GM08714 (cell line): ENCODE results near the gene PACRG.

ENCODE experiments used
- H3K4me3 ChIP-seq: fragments of 200-500 bp; sonication (Bioruptor generic); 2 replicates; pipeline ENCODE4 v1.5.1; 2014; ENCODE audit warnings: mild to moderate bottlenecking, low read length, inconsistent platforms
- ZNF274 ChIP-seq: IDR thresholded peaks from 2 replicates; pipeline ENCODE4 v1.6.1; 2012; ENCODE audit warnings: mild to moderate bottlenecking, low read depth, low read length

The PACRG gene

DNA sequence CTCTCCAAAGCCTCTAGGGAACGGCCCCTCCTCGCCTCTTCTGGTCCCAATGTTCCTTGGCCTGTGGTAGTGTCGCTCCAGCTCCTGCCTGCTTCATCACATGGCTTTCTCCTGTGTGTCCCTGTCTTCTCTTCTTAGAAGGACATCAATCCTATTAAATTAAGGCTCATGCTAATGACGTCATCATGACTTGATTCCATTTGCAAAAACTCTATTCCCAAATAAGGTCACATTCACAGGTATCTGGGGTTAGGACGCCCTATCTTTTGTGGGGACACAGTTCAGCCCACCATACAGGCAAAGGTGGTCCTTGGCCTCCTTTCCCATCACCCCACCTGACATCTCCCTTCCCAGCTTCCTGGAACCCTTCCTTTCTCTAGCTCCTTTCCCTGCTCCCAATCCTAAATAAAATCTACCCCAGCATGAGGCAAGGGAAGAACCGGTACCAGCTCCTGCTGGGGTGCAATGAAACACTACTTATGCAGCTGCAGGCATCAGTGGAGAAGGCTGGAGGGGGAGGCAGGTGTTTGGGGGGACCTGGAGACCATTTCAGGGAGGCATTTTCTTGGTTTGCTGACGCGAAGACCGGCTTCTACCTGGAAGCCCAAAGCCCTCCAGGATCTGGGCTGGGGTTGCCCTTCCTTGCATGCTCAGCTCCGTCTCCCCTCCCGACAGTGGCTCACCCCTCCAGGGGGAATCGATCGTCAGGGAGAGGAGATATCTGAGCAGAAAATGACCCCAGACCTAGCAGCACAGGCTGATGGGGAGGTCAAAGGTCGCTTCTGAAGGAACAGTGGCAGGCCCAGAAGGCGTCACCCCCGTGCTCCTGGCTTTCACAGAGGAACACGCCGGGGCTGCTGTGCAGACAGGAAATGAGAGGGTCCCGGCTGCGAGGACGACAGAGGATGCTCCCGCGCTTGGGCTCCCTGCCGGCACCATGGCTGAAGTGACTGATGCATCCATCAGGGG is 615.1 kb downstream of the PACRG start:
- no peak overlapping the region for H3K4me3 ChIP-seq
- TF ChIP-seq ZNF274: no peak

DNA sequence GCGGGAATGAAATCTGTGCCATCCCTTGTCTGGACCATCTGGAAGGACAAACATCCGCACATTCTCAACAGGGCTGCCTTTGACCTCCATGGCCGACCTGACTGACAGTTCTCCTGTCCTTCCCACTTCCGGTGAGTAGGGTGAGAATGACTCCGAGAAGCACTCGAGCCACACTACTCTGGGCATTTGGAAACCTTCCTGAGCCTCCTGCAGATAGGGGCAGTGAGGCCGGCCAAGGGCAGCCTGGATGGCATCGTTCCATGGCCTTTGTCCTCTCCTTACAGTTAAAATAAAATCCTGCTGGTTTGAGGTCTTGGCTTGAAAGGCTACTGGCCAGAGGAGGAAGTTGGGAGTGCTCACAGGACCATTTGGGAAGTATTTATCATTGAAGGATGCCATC is 615.8 kb downstream of the PACRG start:
- TF ChIP-seq ZNF274: no peak
- H3K4me3 ChIP-seq: no peak overlapping the region

DNA sequence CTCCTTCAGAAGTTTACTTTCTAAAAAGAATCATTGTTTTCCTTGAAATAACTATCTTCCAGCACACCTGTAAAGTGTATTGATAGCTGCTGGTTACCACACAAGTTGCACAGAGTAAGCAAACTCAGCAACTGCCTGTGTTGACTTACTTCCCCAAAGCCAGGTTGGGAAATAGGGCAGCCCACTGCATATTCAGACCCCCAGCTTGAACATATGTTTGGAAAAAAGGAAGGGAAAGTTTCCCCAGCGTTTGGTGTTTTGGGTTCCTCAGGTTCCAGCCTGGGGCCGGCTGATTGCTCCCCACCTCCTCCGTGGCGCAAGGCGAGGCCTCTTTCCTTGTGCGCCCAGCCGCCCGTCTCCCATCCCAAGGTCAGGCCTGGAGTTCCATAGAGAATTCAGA is 616.6 kb downstream of the PACRG start:
- no peak overlapping the region for H3K4me3 ChIP-seq
- no peak for TF ChIP-seq ZNF274

DNA sequence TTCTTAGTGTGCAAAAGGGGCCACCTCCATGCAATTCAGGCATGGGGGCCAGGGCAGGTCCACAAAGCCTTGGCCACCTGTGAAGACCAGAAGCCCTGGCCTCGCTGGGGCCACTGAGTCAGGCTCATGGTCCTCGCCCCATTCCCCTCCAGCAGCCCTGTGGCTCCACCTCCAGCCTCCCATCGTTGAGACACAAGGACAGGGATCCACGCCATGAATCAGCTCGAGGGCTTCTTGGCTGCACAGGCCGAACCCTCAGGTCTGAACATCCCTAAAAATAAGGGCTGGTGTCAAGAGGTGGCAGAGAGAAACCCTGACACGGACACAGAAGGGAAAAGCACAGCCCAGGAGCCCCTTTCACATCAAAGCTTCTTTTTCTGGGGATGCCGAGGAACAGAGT is 618.2 kb downstream of the PACRG start:
- no peak overlapping the region for H3K4me3 ChIP-seq
- no peak for TF ChIP-seq ZNF274

DNA sequence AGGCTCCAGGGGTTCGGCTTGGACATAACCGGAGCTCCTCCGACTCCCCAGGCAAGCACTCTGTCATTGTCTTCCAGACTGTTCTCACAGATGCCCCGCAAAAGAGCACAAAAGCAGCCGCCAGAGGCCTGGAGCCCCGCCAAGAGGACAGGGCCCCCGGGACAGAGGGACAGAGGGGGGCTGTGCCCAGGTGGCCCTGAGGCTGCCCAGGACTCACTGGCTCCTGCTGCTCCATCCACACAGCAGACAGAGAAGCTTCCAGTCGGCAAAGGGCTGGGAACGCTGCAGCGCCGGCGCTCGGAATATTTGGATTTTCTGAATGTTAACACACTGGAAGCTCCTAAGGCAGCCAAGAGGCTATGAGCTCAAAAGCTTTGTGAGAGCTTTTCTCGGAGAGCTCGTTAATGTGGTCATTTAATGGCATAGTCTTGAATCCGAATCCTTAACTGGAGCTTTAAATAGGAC is 618.8 kb downstream of the PACRG start:
- no peak overlapping the region for H3K4me3 ChIP-seq
- no peak for TF ChIP-seq ZNF274

DNA sequence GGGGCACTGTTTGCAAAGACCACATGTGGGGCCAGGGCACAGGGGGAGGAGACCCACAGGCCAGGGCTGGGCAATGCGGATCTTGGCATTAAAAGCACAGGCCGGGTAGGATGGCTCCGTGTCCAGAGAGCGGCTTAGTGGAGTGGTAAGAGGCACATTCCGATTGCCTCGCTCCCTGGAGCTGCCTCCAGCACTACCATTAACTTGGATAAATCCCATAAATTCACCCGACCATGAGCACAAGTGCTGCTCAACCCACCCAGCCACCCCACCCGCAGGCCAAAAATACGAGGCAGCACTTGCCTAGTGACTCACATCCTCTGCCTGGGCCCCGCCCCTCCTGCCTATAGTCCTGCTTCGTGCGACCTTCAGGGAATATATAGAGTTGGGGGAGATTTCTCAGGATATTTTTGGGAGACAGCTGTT is 619.3 kb downstream of the PACRG start:
- TF ChIP-seq ZNF274: no peak
- H3K4me3 ChIP-seq: no peak overlapping the region

DNA sequence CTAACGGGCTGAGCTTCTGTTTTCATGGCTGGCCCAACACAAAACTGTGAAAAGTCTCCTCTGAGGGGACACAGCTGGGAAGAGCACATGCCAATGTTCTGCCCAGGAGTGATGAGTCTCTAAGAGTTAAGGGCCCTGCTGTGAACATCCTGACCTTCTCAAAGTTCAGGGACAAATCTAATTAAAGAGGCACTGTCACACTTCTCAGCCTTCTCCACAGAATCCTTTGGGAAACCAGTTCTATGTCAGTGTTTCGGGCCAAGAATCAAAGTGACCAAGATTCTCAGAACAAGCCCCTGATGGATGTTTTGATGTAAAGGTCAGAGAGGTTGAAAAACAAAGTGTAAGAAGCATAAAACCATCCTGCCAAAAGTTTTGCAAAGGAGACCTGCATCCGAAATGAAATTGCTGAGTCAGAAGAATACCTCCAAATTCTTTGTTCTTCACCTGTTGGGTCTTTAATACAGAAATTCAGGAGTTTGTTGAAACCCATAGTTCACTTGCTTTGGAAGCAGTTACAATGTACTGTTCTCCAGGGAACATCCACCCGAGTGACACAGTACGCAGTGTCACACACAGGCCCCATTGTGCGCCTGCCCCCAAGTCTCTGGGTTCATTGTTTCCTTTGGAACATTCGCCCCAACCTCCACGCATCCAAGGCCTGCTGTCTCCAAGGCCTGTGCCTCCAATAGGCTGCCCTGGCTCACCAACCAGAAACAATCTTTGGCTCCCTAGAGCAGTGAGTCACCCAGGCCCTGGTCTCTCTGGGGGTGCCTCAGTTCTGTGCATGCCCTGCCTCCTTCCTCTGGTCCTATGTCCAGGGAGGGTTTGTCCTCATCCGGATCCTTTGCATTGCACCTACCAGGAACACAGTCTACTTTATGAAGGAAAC is 621.3 kb downstream of the PACRG start:
- H3K4me3 ChIP-seq: no peak overlapping the region
- no peak for TF ChIP-seq ZNF274

DNA sequence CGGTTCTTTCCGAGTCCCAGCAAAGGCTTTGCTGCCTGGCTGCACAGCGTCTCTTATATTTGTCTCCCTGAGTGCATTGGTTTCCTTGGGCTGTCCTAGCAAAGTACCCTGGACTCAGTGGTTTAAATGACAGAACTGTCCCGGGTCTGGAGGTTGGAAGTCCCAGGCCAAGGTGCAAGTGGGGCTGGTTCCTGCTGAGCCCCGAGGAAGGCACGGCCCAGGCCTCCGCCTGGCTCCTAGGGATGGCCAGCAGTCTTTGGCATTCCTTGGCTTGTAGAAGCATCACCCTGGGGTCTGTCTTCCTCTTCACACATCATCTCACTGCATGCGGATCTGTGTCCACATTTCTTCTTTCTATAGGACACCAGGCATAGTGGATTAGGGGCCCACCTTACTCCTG is 621.9 kb downstream of the PACRG start:
- no peak for TF ChIP-seq ZNF274

DNA sequence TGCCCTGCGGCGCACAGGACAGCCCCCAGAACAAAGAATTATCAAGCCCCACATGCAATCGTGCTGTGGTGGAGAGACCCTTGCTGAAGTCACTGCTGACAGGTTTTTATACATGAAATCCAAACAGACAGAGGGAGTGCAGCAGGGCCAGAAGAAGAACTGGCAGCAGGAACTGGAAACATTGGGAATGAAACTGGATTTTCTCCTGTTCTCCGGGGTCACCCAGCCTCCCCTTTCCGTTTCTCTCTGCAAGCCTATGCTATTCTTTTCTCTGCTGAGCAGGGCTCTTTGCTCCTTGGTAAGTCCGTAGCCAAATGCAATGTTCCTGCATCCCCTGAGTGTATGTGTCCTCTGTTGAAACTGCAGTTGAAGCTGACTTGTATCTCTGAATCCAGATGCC is 623.2 kb downstream of the PACRG start:
- no peak for TF ChIP-seq ZNF274

More for the DNA sequence above, 621.9 kb downstream of the PACRG start:
- no peak overlapping the region for H3K4me3 ChIP-seq

DNA sequence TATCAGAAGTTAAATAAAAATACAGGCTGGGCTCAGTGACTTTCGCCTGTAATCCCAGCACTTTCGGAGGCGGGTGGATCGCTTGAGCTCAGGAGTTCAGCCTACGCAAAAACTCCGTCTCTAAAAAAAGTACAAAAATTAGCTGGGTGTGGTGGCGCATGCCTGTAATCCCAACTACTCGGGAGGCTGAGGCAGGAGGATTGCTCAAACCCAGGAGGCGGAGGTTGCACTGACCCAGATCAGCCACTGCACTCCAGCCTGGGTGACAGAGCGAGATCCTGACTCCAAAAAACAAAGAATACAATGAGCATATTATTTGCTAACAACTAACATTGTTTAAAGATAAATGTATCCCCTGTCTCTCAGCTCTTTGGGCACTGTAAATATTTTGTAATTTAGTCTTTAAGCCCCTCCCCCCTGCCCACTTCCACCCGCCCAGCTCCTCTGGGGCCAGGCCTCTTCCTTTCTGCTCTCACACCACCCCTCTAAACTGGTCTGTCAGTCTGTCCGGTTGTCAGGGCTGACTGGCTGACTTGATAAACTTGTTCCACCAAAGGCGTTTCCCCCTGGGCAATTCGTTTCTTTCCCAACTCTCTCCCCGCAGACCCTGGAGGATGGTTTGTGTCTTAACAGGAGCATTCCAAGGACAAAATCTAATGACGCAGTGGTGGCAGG is 624.4 kb downstream of the PACRG start:
- no peak overlapping the region for H3K4me3 ChIP-seq
- TF ChIP-seq ZNF274: no peak

More for the DNA sequence above, 623.2 kb downstream of the PACRG start:
- H3K4me3 ChIP-seq: no peak overlapping the region

DNA sequence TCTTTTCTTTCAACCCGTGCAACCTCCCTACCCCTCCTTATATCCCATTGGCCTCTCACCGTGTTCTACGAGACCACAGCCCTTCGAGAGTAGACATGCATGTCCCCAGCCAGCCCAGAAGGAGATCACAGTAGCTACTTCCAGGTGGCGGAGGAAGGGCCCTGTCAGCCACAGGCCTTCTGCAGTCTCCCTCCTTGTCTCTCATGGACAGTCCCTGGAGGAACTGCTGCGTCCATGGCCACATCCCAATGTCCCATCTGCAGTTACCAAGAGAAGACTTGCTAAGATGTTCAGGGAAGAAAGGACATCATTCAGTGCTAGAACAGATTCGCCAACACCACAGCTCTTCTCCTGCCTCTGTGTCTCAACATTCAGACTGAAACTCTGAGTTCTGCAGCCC is 625.2 kb downstream of the PACRG start:
- H3K4me3 ChIP-seq: no peak overlapping the region
- TF ChIP-seq ZNF274: no peak

DNA sequence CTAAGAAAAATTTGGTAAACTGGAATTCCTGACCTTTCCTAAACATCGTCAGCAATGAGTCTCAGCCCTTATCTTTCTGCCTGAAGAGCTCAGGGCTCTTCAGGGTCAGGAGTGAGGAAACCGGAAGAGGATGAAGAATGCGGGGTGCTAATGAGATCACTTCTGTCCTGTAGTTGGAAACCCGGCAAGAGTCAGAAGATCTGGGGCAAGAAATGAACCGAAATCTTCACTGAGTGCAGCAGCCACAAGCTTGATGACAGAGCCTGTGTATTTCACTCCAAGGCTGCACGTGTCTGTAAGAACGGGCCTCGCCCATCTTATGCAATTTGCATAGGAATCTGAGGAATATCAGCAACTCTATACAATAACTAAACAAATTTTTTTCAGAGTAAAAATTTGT is 626.3 kb downstream of the PACRG start:
- no peak for TF ChIP-seq ZNF274
- H3K4me3 ChIP-seq: no peak overlapping the region

DNA sequence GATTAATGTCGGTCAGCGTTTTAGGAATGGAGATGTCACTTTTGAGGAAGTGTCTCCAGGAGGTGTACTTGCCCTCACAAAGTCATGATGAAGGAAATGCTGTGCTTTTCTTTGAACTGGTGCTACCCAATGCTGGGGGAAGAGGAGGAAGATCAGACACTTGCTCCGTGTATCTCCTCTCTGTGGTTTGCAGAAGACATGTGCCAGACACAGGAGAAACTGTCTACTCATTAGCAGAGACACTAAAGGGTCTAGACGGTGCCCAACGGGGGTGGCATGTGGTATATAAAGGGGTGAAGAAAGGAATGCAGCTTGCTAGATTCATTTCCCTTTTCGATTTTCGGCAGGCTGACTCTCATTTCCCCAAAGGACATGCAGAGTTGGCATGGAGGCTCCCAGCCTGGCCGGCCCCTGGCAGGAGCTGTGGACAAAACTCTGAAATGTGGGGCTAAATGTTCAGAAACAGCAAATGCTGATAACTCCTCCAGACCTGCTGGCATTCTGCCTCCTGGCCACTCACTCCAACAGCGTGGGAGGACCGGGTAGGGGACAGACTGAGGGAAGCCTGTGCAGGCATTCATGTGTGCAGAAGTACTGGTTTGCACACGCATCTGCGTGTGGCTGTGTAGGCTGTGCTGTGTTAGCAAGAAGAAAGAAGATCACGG is 627.1 kb downstream of the PACRG start:
- TF ChIP-seq ZNF274: no peak
- no peak overlapping the region for H3K4me3 ChIP-seq
